Lung (tissue), 12 donors: ENCODE data around the gene KCNA1. TPM values are rescaled to one million over a fixed set of nuclear protein-coding genes. Genes with fewer than 3 reads are reported as not detected.

ENCODE experiments used
- ATAC-seq: fragments of 200-7000 bp; cut with Tn5 transposase; one replicate; pipeline ENCODE4 v1.9.1; 2020; ENCODE audit warnings: moderate number of reproducible peaks; ENCODE audit not compliant: insufficient read depth, low FRiP score
- DNase-seq, 3 donors: peaks; one replicate each; pipeline ENCODE4 v3.0.0-alpha.2; 2013 to 2017
- H3K27ac ChIP-seq, 2 donors: one replicate each; pipeline ENCODE4 v1.5.1; 2013; ENCODE audit warnings: mild to moderate bottlenecking in 2 of 2, moderate library complexity in 2 of 2, control low read depth in 1 of 2, inconsistent platforms in 1 of 2, low read depth in 1 of 2, low read length in 1 of 2
- H3K27me3 ChIP-seq, 3 donors: one replicate each; pipeline ENCODE4 v1.5.1; 2013; ENCODE audit warnings: low read length in 2 of 3; ENCODE audit not compliant: control insufficient read depth in 3 of 3, insufficient read depth in 3 of 3
- H3K36me3 ChIP-seq, 4 donors: one replicate each; pipeline ENCODE4 v1.5.1; 2013; ENCODE audit warnings: low read length in 4 of 4, mild to moderate bottlenecking in 1 of 4, moderate library complexity in 1 of 4; ENCODE audit not compliant: control insufficient read depth in 4 of 4, insufficient read depth in 4 of 4
- H3K4me1 ChIP-seq, 5 donors: one replicate each; pipeline ENCODE4 v1.5.1; 2013; ENCODE audit warnings: low read length in 5 of 5, mild to moderate bottlenecking in 2 of 5, moderate library complexity in 1 of 5; ENCODE audit not compliant: control insufficient read depth in 5 of 5, insufficient read depth in 5 of 5
- H3K4me3 ChIP-seq: one replicate; pipeline ENCODE4 v1.5.1; 2013; ENCODE audit warnings: mild to moderate bottlenecking, control low read depth, moderate library complexity
- H3K9ac ChIP-seq, 2 donors: one replicate each; pipeline ENCODE4 v1.5.1; 2013; ENCODE audit warnings: low read length in 2 of 2, control low read depth in 1 of 2; ENCODE audit not compliant: insufficient read depth in 1 of 2
- H3K9me3 ChIP-seq, 4 donors: one replicate each; pipeline ENCODE4 v1.5.1; 2013; ENCODE audit warnings: low read length in 3 of 4, mild to moderate bottlenecking in 1 of 4, moderate library complexity in 1 of 4; ENCODE audit not compliant: control insufficient read depth in 4 of 4, insufficient read depth in 3 of 4
- WGBS, 2 donors: extraction: QIAGEN DNeasy Blood & Tissue Kit; methylation state at CpG; one replicate each; pipeline ENCODE4 v1.1.7; 2013; 5-methylcytosine and 5-hydroxymethylcytosine counted together
- polyA plus RNA-seq, 2 donors: library from polyadenylated mRNA; stranded (reverse); fragments of 200-250 nt; gene quantifications; one replicate each; pipeline ENCODE4 v1.2.1, GENCODE V29; 2013
- total RNA-seq, 2 donors: library from RNA; depleted of rRNA in 1 of 2; stranded (reverse); fragments of >200 nt in 1 of 2; gene quantifications; one replicate each; pipeline ENCODE4 v1.2.1, GENCODE V29; 2014 to 2021
- TF ChIP-seq, protein P1 (sequence below): IDR thresholded peaks from 2 replicates; pipeline ENCODE4 v1.5.1; 2012; ENCODE audit warnings: mild to moderate bottlenecking; ENCODE audit errors: control extremely low read depth, extremely low read depth
- donor health status: control.
- donor health status: control.
- donor health status: Bipolar disorder and iron deficiency.
- donor health status: healthy.
- donor health status: DM: yes; HTN: yes; CAD: no.

Gene KCNA1
- total and polyA plus RNA-seq, 4 donors, result 0.07 to 0.24 (median 0.09) TPM; not detected in 1

GRCh38 chr12:4864575-4864974 lies 45.1 kb upstream of the KCNA1 start:
- Histone ChIP-seq H3K9ac (no peak overlapping the region), H3K4me1 (no peaks in the 10 kb centered on the region), H3K4me3 (no peak overlapping the region), H3K27me3 (peaks cover 0 to 45% (median 6%) of the 10 kb centered on the region in 3 donors), H3K36me3 (no peaks in the 10 kb centered on the region), H3K27ac (no peak overlapping the region), H3K9me3 (peaks cover 0 to 2% (median 0%) of the 10 kb centered on the region in 4 donors)
- ATAC-seq (no peak), DNase-seq (no peak)
- WGBS, 2 donors, result 85 to 91% methylated on average over 9 of the region's 9 CpGs
- TF ChIP-seq, protein P1, sequence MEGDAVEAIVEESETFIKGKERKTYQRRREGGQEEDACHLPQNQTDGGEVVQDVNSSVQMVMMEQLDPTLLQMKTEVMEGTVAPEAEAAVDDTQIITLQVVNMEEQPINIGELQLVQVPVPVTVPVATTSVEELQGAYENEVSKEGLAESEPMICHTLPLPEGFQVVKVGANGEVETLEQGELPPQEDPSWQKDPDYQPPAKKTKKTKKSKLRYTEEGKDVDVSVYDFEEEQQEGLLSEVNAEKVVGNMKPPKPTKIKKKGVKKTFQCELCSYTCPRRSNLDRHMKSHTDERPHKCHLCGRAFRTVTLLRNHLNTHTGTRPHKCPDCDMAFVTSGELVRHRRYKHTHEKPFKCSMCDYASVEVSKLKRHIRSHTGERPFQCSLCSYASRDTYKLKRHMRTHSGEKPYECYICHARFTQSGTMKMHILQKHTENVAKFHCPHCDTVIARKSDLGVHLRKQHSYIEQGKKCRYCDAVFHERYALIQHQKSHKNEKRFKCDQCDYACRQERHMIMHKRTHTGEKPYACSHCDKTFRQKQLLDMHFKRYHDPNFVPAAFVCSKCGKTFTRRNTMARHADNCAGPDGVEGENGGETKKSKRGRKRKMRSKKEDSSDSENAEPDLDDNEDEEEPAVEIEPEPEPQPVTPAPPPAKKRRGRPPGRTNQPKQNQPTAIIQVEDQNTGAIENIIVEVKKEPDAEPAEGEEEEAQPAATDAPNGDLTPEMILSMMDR, result no peak

- H3K36me3 ChIP-seq, result no peaks in the 10 kb centered on the region
- TF ChIP-seq, protein P1, result no peak
- no peak overlapping the region for H3K4me3 ChIP-seq
- ATAC-seq (no peak), DNase-seq (no peak)
- no peak overlapping the region for H3K9ac ChIP-seq
- 64 to 75% methylated on average over 5 of the region's 5 CpGs for WGBS, 2 donors
- no peak overlapping the region for H3K27ac ChIP-seq
- peaks cover 0 to 45% (median 6%) of the 10 kb centered on the region in 3 donors for H3K27me3 ChIP-seq
- peaks cover 0 to 2% (median 0%) of the 10 kb centered on the region in 4 donors for H3K9me3 ChIP-seq
- H3K4me1 ChIP-seq, result no peaks in the 10 kb centered on the region
Observed at GRCh38 chr12:4865246-4865645, 44.5 kb upstream of the KCNA1 start.

- no peak overlapping the region for H3K27ac ChIP-seq
- DNase-seq, result peak in 1 of 3 donors; percentile 13
- WGBS, 2 donors, result 30 to 35% methylated on average over 9 of the region's 9 CpGs
Observed at GRCh38 chr12:4866299-4866698, 43.4 kb upstream of the KCNA1 start.

More at GRCh38 chr12:4866299-4866698, 43.4 kb upstream of the KCNA1 start:
- peaks cover 0 to 48% (median 12%) of the 10 kb centered on the region in 3 donors for H3K27me3 ChIP-seq
- peaks cover 0 to 2% (median 0%) of the 10 kb centered on the region in 4 donors for H3K9me3 ChIP-seq
- no peaks in the 10 kb centered on the region for H3K4me1 ChIP-seq
- no peak for ATAC-seq
- no peak overlapping the region for H3K9ac ChIP-seq
- H3K36me3 ChIP-seq, result no peaks in the 10 kb centered on the region
- H3K4me3 ChIP-seq, result no peak overlapping the region
- TF ChIP-seq, protein P1, result no peak
